Stimulated activated CD4-positive, alpha-beta T cell treated with anti-CD3 and anti-CD28 coated beads, Interleukin-4, amount 100 ng/mL, for 1 hour (primary cell): ENCODE measurements around the gene AFG3L2.
"Not testable (repeated sequence)": the region's sequence is repeated elsewhere in the genome, so short reads cannot be mapped to it uniquely, and the experiment has no call there.

Experiments used
- DNase-seq: peaks from one replicate; pipeline ENCODE4 v3.0.0-alpha.2; 2020

AFG3L2 gene

GRCh38 chr18:12376754-12377555 is at the start of gene AFG3L2:
TSS of gene AFG3L2 (minus strand) at chr18:12377227. CDS start at chr18:12377082, 145 bp downstream.
- DNase-seq: peak; percentile 100

GRCh38 chr18:12424252-12424651 is 47.2 kb upstream of the AFG3L2 start:
- no peak for DNase-seq

GRCh38 chr18:12423820-12424219 is 46.8 kb upstream of the AFG3L2 start:
- DNase-seq: no peak

GRCh38 chr18:12423393-12423792 is 46.4 kb upstream of the AFG3L2 start:
- DNase-seq: no peak

- DNase-seq: no peak
Observed at GRCh38 chr18:12422936-12423335, 45.9 kb upstream of the AFG3L2 start.

- no peak for DNase-seq
Observed at GRCh38 chr18:12421732-12422131, 44.7 kb upstream of the AFG3L2 start.

- DNase-seq: no peak
Observed at GRCh38 chr18:12420821-12421421, 43.9 kb upstream of the AFG3L2 start.

GRCh38 chr18:12417687-12418086 is 40.7 kb upstream of the AFG3L2 start:
- DNase-seq: no peak

- no peak for DNase-seq
Observed at GRCh38 chr18:12416098-12416729, 39.2 kb upstream of the AFG3L2 start.

GRCh38 chr18:12411456-12411855 is 34.4 kb upstream of the AFG3L2 start:
- no peak for DNase-seq

GRCh38 chr18:12410747-12411146 is 33.7 kb upstream of the AFG3L2 start:
- not testable (repeated sequence) for DNase-seq

GRCh38 chr18:12410081-12410481 is 33.1 kb upstream of the AFG3L2 start:
- DNase-seq: no peak

- DNase-seq: no peak
Observed at GRCh38 chr18:12409469-12409868, 32.4 kb upstream of the AFG3L2 start.

- DNase-seq: peak; percentile 11
Observed at GRCh38 chr18:12408247-12408869, 31.3 kb upstream of the AFG3L2 start.

- DNase-seq: no peak
Observed at GRCh38 chr18:12406371-12407111, 29.5 kb upstream of the AFG3L2 start.

GRCh38 chr18:12405066-12405465 is 28.0 kb upstream of the AFG3L2 start:
- no peak for DNase-seq

GRCh38 chr18:12403601-12404506 is 26.8 kb upstream of the AFG3L2 start:
- no peak for DNase-seq

- no peak for DNase-seq
Observed at GRCh38 chr18:12401881-12402280, 24.9 kb upstream of the AFG3L2 start.

GRCh38 chr18:12399231-12399630 is 22.2 kb upstream of the AFG3L2 start:
- no peak for DNase-seq

- no peak for DNase-seq
Observed at GRCh38 chr18:12398625-12399024, 21.6 kb upstream of the AFG3L2 start.

- no peak for DNase-seq
Observed at GRCh38 chr18:12397793-12398192, 20.8 kb upstream of the AFG3L2 start.

- DNase-seq: no peak
Observed at GRCh38 chr18:12397254-12397653, 20.2 kb upstream of the AFG3L2 start.
